ENCODE results near the gene MIP. TPM values are rescaled to one million over a fixed set of nuclear protein-coding genes. Genes with fewer than 3 reads are reported as not detected.

Gene MIP
- total and polyA plus RNA-seq, 10 of the 15 experiments (the other 5 are each of a cell fraction or from before 2014, with no cell fraction given), result 0.04 to 0.18 (median 0.11) TPM; not detected in 3

DNA sequence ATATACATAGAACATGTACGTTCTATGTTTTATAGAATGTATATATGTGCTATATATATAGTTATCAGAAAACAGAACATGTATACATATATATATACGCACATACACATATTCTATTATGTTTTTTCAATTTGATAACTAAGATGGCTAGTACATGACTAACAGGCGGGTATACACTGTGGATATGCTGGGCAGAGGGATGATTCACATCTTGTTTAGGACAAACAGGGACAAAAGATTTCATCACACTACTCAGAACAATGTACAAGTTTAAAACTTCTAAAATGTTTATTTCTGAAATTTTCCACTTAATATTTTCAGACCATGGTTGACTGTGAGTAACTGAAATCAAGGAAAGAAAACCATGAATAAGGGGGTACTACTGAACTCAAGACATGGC is 22.6 kb downstream of the MIP start:
- WGBS (ENCODE audit: insufficient coverage, insufficient replicate concordance, low lambda C conversion rate, missing lambda C conversion rate), result 96% methylated on average over 3 of the region's 3 CpGs
- Histone ChIP-seq H3K27me3 (replicated peaks in 1 of 2; ENCODE audit: control insufficient read depth in 2 of 2, insufficient read depth in 2 of 2, low read length in 1 of 2) (no peaks in the 10 kb centered on the region), H3K9ac (ENCODE audit: control insufficient read depth, insufficient read depth, low read length) (no peak overlapping the region), H3K27ac (ENCODE audit: control insufficient read depth, insufficient read depth) (no peak overlapping the region), H3K36me3 (ENCODE audit: control insufficient read depth in 2 of 2, insufficient read depth in 2 of 2, low read length in 1 of 2) (peaks cover 17 to 19% of the 10 kb centered on the region in 2 experiments; a peak in 3 of 4 replicates), H3K4me3 (no peak overlapping the region), H2AFZ (ENCODE audit: control insufficient read depth, low read depth, low read length) (no peak overlapping the region), H3K79me2 (ENCODE audit: control insufficient read depth, insufficient read depth, low read length) (no peaks in the 10 kb centered on the region; the same call in none of the 2 replicates), H3K4me2 (ENCODE audit: control insufficient read depth, insufficient read depth) (no peak overlapping the region), H3K9me3 (replicated peaks; ENCODE audit: control insufficient read depth, insufficient read depth, low read length) (no peaks in the 10 kb centered on the region), H3K4me1 (ENCODE audit: control insufficient read depth, insufficient read depth, low read length) (no peaks in the 10 kb centered on the region), H4K20me1 (ENCODE audit: control insufficient read depth, insufficient read depth) (no peaks in the 10 kb centered on the region)
- no TSS peak for BruUV-seq (replicated peaks)
- TF ChIP-seq POLR2AphosphoS2 (IDR thresholded peaks at IDR 0.05; ENCODE audit: low read depth, low read length) (no peak), NR2C1 (IDR thresholded peaks at IDR 0.05) (no peak), MYB (IDR thresholded peaks at IDR 0.05; ENCODE audit: borderline replicate concordance, low read depth, low read length) (no peak)
- no peak for ATAC-seq
- intact Hi-C loops (cut with micrococcal nuclease; ENCODE audit: unreplicated experiment), result no loop called here
- POLR2A ChIA-PET, result interaction anchor here (1.1 kb wide), 1 partner anchor 29 kb away, joined by 3 read pairs; no protein-coding TSS in a partner anchor
- RAD21 ChIA-PET (ENCODE audit: unreplicated experiment), result no interaction called here
- in situ Hi-C loops (cut with MboI), result no loop called here
- CTCF ChIA-PET, result no interaction called here
- SMC1A ChIA-PET (ENCODE audit: uncharacterized antibody, unreplicated experiment), result no interaction called here
- no peak for FAIRE-seq
- DNase-seq (ENCODE audit: low read depth, low spot score), result no peak

DNA sequence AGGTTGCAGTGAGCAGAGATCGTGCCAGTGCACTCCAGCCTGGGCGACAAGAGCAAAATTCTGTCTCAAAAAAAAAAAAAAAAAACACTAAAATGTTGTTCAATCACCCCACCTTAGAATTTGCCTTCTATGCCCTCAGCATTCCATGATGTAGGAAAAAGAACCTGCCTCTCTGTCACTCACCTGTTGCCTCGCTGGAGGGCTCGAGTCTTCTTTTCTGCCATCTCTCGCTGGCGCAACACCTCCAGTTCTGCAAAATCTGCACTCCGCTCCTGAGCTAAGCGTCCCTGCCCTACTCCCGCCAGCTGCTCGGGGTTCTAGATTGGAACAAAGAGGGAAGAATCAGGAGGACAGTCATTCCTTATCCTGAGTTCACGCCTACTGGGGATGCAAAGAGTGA is 23.2 kb downstream of the MIP start:
- Histone ChIP-seq H3K36me3 (ENCODE audit: control insufficient read depth in 2 of 2, insufficient read depth in 2 of 2, low read length in 1 of 2) (peaks cover 17 to 19% of the 10 kb centered on the region in 2 experiments; a peak in 3 of 4 replicates), H3K4me3 (no peak overlapping the region), H3K9me3 (replicated peaks; ENCODE audit: control insufficient read depth, insufficient read depth, low read length) (no peaks in the 10 kb centered on the region), H3K4me1 (ENCODE audit: control insufficient read depth, insufficient read depth, low read length) (no peaks in the 10 kb centered on the region), H3K27me3 (replicated peaks in 1 of 2; ENCODE audit: control insufficient read depth in 2 of 2, insufficient read depth in 2 of 2, low read length in 1 of 2) (no peaks in the 10 kb centered on the region), H4K20me1 (ENCODE audit: control insufficient read depth, insufficient read depth) (no peaks in the 10 kb centered on the region), H3K79me2 (ENCODE audit: control insufficient read depth, insufficient read depth, low read length) (no peaks in the 10 kb centered on the region; the same call in 1 of the 2 replicates), H3K4me2 (ENCODE audit: control insufficient read depth, insufficient read depth) (no peak overlapping the region), H2AFZ (ENCODE audit: control insufficient read depth, low read depth, low read length) (no peak overlapping the region), H3K9ac (ENCODE audit: control insufficient read depth, insufficient read depth, low read length) (no peak overlapping the region), H3K27ac (ENCODE audit: control insufficient read depth, insufficient read depth) (no peak overlapping the region)
- no peak for FAIRE-seq
- intact Hi-C loops (cut with micrococcal nuclease; ENCODE audit: unreplicated experiment) (no loop called here), in situ Hi-C loops (cut with MboI) (no loop called here)
- SMC1A ChIA-PET (ENCODE audit: uncharacterized antibody, unreplicated experiment), result no interaction called here
- DNase-seq (ENCODE audit: low read depth, low spot score), result no peak
- POLR2A ChIA-PET, result no interaction called here
- no peak for ATAC-seq
- CTCF ChIA-PET, result interaction anchor here (0.7 kb wide), 1 partner anchor 353 kb away, joined by 3 read pairs; no protein-coding TSS in a partner anchor
- RAD21 ChIA-PET (ENCODE audit: unreplicated experiment), result interaction anchor here (1.0 kb wide), 1 partner anchor 33 kb away, joined by 3 read pairs; no protein-coding TSS in a partner anchor
- WGBS (ENCODE audit: insufficient coverage, insufficient replicate concordance, low lambda C conversion rate, missing lambda C conversion rate), result 96% methylated on average over 10 of the region's 11 CpGs
- BruUV-seq (replicated peaks), result no TSS peak
- no peak for TF ChIP-seq BACH1 (IDR thresholded peaks at IDR 0.05; ENCODE audit: borderline replicate concordance)
- no peak for TF ChIP-seq NBN (IDR thresholded peaks at IDR 0.05)
- no peak for TF ChIP-seq EZH2 (IDR thresholded peaks at IDR 0.05; ENCODE audit: borderline replicate concordance, control insufficient read depth, low read depth, low read length)
- TF ChIP-seq, protein P1, sequence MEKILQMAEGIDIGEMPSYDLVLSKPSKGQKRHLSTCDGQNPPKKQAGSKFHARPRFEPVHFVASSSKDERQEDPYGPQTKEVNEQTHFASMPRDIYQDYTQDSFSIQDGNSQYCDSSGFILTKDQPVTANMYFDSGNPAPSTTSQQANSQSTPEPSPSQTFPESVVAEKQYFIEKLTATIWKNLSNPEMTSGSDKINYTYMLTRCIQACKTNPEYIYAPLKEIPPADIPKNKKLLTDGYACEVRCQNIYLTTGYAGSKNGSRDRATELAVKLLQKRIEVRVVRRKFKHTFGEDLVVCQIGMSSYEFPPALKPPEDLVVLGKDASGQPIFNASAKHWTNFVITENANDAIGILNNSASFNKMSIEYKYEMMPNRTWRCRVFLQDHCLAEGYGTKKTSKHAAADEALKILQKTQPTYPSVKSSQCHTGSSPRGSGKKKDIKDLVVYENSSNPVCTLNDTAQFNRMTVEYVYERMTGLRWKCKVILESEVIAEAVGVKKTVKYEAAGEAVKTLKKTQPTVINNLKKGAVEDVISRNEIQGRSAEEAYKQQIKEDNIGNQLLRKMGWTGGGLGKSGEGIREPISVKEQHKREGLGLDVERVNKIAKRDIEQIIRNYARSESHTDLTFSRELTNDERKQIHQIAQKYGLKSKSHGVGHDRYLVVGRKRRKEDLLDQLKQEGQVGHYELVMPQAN (conservative IDR thresholded peaks at IDR 0.05), result no peak
- no peak for TF ChIP-seq CHD1 (IDR thresholded peaks at IDR 0.05; ENCODE audit: low read depth, low read length)
- no peak for TF ChIP-seq ESRRA (IDR thresholded peaks at IDR 0.05; ENCODE audit: low read length)
- no peak for TF ChIP-seq NFYA (IDR thresholded peaks at IDR 0.05; ENCODE audit: borderline replicate concordance, low read depth, low read length)
- TF ChIP-seq, protein P2, sequence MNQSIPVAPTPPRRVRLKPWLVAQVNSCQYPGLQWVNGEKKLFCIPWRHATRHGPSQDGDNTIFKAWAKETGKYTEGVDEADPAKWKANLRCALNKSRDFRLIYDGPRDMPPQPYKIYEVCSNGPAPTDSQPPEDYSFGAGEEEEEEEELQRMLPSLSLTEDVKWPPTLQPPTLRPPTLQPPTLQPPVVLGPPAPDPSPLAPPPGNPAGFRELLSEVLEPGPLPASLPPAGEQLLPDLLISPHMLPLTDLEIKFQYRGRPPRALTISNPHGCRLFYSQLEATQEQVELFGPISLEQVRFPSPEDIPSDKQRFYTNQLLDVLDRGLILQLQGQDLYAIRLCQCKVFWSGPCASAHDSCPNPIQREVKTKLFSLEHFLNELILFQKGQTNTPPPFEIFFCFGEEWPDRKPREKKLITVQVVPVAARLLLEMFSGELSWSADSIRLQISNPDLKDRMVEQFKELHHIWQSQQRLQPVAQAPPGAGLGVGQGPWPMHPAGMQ (IDR thresholded peaks at IDR 0.05; ENCODE audit: borderline replicate concordance), result no peak
- TF ChIP-seq CHD4 (IDR thresholded peaks at IDR 0.05), result no peak
- TF ChIP-seq, protein P3, sequence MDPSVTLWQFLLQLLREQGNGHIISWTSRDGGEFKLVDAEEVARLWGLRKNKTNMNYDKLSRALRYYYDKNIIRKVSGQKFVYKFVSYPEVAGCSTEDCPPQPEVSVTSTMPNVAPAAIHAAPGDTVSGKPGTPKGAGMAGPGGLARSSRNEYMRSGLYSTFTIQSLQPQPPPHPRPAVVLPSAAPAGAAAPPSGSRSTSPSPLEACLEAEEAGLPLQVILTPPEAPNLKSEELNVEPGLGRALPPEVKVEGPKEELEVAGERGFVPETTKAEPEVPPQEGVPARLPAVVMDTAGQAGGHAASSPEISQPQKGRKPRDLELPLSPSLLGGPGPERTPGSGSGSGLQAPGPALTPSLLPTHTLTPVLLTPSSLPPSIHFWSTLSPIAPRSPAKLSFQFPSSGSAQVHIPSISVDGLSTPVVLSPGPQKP (IDR thresholded peaks at IDR 0.05; ENCODE audit: low read depth, low read length), result no peak

Data from GM12878 (cell line).